Measurements from ENCODE around the gene EPHB2.

EPHB2 gene

DNA sequence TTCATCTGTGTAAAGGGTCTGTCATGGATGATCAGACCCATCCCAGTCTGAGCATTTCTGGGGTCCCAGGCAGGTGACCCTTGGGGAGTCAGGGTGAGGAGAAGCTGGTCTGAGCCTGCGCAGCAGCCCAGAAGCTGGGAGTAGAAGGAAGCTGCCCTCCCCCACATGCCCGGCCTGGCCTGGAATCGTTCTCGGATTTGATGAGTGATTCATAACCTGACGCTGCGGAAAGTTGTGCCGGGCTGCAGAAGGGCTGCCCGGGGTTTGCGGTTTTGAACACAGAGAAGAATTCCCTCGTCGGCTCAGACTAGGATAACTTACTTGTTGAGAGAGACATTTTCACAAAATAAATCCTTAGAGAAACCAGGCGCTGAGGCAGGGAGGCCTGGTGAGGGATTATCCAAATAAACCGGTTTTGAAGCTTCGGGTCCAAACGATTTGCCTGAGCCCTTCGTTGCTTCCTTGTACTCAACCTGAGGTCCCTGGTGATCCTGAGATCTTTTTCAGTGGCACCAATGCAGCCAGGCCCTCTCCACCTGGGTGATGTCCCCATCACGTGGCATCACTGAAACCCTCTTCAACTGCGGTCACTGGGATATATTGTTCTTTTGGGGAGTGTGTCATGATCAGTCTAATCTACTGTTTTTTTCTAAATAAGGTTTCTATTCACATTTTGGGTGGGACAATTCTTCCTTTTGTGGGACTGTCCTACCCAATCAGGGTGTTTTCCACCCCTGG, 29.2 kb downstream of the EPHB2 start:
- Histone ChIP-seq H3K9ac (ENCODE audit: low read length in 2 of 2) (no peak overlapping the region), H3K9me3 (ENCODE audit: control insufficient read depth in 2 of 2, low read length in 2 of 2) (no peaks in the 10 kb centered on the region), H3K4me3 (ENCODE audit: low read length in 2 of 2) (no peak overlapping the region), H3K36me3 (ENCODE audit: control insufficient read depth in 2 of 2, insufficient read depth in 2 of 2, low read length in 2 of 2) (no peaks in the 10 kb centered on the region), H3K4me1 (ENCODE audit: control insufficient read depth, insufficient read depth, low read length) (no peaks in the 10 kb centered on the region), H3K27ac (ENCODE audit: low read length) (no peak overlapping the region), H3K27me3 (ENCODE audit: control insufficient read depth in 1 of 2, insufficient read depth in 2 of 2, low read length in 2 of 2) (peaks cover 0 to 13% of the 10 kb centered on the region in 2 donors)

DNA sequence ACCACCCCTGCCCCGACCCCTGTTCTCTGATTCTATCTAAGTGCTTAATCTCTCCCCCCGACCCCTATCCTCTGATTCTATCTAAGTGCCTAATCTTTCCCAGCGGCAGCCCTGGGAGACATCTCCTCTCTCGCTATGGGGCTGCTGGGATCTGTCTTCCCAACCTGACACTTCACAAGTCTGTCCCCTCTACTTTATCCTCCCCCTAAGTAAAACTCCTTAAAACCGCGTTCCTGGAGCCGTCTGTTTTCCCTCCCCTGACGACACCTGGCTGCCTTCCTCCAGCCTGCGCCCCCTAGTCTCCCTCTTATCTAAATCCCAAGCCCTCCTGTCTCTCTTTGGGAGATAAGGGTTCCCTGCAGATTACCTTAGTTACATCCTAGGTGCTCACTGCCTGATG, 30.5 kb downstream of the EPHB2 start:
- no peaks in the 10 kb centered on the region for H3K36me3 ChIP-seq (ENCODE audit: control insufficient read depth in 2 of 2, insufficient read depth in 2 of 2, low read length in 2 of 2)

DNA sequence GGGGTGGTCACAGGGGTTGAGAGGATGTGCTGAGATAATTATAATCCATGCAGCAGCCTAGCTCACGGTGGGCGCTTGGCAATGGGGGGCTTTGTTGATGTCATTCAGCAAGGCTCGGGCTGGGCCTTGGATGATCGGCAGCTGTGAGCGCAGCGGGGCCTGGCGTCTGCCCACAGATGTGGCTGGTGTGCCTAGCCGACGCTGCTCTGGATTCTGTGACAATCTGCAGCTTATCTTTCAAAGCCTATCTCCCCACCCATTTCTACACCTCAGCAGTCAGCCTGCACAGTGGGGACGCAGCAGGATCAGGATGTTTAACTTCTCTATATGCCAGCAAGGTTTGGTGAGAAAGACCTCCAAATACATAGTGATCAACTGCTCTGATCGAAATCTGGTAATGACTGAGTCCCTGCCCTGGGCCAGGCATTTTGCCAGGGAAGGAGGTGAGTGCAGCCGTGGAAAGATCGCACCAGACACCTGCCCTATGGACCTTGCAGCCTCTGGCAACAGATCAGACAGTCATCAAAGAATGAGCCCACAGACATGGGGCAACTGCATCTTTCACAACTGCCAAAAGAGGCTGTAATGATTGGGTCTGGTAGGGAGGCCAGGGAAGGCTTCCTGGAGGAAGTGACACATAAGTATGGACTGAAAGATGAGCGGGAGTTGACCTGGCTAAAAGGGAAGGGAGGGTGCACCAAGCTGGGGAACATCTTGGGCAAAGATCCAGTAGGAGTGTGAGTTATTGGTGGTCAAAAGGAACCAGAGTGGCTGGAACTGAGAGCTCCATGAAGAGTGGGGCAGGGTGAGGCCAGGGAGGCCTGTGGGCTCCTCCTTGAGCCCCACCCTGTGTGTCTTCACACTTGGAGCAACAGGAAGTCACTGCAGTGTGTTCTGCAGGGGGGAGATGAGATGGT, 35.3 kb downstream of the EPHB2 start:
- Histone ChIP-seq H3K27me3 (ENCODE audit: control insufficient read depth in 1 of 2, insufficient read depth in 2 of 2, low read length in 2 of 2) (peaks cover 0 to 4% of the 10 kb centered on the region in 2 donors), H3K27ac (ENCODE audit: low read length) (no peak overlapping the region), H3K9ac (ENCODE audit: low read length in 2 of 2) (no peak overlapping the region), H3K9me3 (ENCODE audit: control insufficient read depth in 2 of 2, low read length in 2 of 2) (no peaks in the 10 kb centered on the region), H3K4me1 (ENCODE audit: control insufficient read depth, insufficient read depth, low read length) (peaks cover 15% of the 10 kb centered on the region), H3K4me3 (ENCODE audit: low read length in 2 of 2) (no peak overlapping the region), H3K36me3 (ENCODE audit: control insufficient read depth in 2 of 2, insufficient read depth in 2 of 2, low read length in 2 of 2) (no peaks in the 10 kb centered on the region)

More for the DNA sequence above, 30.5 kb downstream of the EPHB2 start:
- no peak overlapping the region for H3K27ac ChIP-seq (ENCODE audit: low read length)
- no peak overlapping the region for H3K4me3 ChIP-seq (ENCODE audit: low read length in 2 of 2)
- peaks cover 0 to 13% of the 10 kb centered on the region in 2 donors for H3K27me3 ChIP-seq (ENCODE audit: control insufficient read depth in 1 of 2, insufficient read depth in 2 of 2, low read length in 2 of 2)
- no peaks in the 10 kb centered on the region for H3K9me3 ChIP-seq (ENCODE audit: control insufficient read depth in 2 of 2, low read length in 2 of 2)
- no peak overlapping the region for H3K9ac ChIP-seq (ENCODE audit: low read length in 2 of 2)
- peaks cover under 1% of the 10 kb centered on the region for H3K4me1 ChIP-seq (ENCODE audit: control insufficient read depth, insufficient read depth, low read length)

GRCh38 chr1:22747021-22747734, 36.5 kb downstream of the EPHB2 start:
- Histone ChIP-seq H3K27me3 (ENCODE audit: control insufficient read depth in 1 of 2, insufficient read depth in 2 of 2, low read length in 2 of 2) (no peaks in the 10 kb centered on the region), H3K27ac (ENCODE audit: low read length) (no peak overlapping the region), H3K36me3 (ENCODE audit: control insufficient read depth in 2 of 2, insufficient read depth in 2 of 2, low read length in 2 of 2) (no peaks in the 10 kb centered on the region), H3K9me3 (ENCODE audit: control insufficient read depth in 2 of 2, low read length in 2 of 2) (no peaks in the 10 kb centered on the region), H3K9ac (ENCODE audit: low read length in 2 of 2) (no peak overlapping the region), H3K4me1 (ENCODE audit: control insufficient read depth, insufficient read depth, low read length) (peaks cover 20% of the 10 kb centered on the region), H3K4me3 (ENCODE audit: low read length in 2 of 2) (no peak overlapping the region)

- Histone ChIP-seq H3K36me3 (ENCODE audit: control insufficient read depth in 2 of 2, insufficient read depth in 2 of 2, low read length in 2 of 2) (no peaks in the 10 kb centered on the region), H3K27ac (ENCODE audit: low read length) (no peak overlapping the region), H3K4me1 (ENCODE audit: control insufficient read depth, insufficient read depth, low read length) (peaks cover 20% of the 10 kb centered on the region), H3K27me3 (ENCODE audit: control insufficient read depth in 1 of 2, insufficient read depth in 2 of 2, low read length in 2 of 2) (no peaks in the 10 kb centered on the region), H3K9ac (ENCODE audit: low read length in 2 of 2) (no peak overlapping the region), H3K4me3 (ENCODE audit: low read length in 2 of 2) (no peak overlapping the region), H3K9me3 (ENCODE audit: control insufficient read depth in 2 of 2, low read length in 2 of 2) (no peaks in the 10 kb centered on the region)
These were observed 37.1 kb downstream of the EPHB2 start for GRCh38 chr1:22747735-22748073.

DNA sequence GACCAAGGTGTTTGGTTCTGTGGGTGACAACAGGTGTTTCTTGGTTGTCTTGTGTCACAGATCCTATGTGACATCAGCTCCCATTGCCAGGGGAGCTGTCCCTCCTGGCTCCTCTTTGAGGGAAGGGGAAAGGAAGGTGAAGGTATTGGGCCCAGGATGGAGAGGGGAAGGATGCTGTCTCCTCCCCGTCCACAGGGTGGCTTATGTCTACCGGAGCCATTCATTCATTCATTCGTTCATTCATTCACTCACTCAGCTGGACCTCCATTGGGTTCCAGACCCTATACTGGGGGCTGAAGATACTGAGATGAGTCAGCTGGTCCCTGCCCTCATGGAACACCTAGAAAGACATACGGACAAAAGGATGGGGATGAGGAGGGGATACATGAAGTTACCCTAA, 38.9 kb downstream of the EPHB2 start:
- no peak overlapping the region for H3K9ac ChIP-seq (ENCODE audit: low read length in 2 of 2)
- H3K9me3 ChIP-seq (ENCODE audit: control insufficient read depth in 2 of 2, low read length in 2 of 2) = no peaks in the 10 kb centered on the region
- H3K4me1 ChIP-seq (ENCODE audit: control insufficient read depth, insufficient read depth, low read length) = peaks cover 22% of the 10 kb centered on the region
- H3K36me3 ChIP-seq (ENCODE audit: control insufficient read depth in 2 of 2, insufficient read depth in 2 of 2, low read length in 2 of 2) = no peaks in the 10 kb centered on the region
- H3K27me3 ChIP-seq (ENCODE audit: control insufficient read depth in 1 of 2, insufficient read depth in 2 of 2, low read length in 2 of 2) = no peaks in the 10 kb centered on the region
- no peak overlapping the region for H3K27ac ChIP-seq (ENCODE audit: low read length)
- no peak overlapping the region for H3K4me3 ChIP-seq (ENCODE audit: low read length in 2 of 2)

DNA sequence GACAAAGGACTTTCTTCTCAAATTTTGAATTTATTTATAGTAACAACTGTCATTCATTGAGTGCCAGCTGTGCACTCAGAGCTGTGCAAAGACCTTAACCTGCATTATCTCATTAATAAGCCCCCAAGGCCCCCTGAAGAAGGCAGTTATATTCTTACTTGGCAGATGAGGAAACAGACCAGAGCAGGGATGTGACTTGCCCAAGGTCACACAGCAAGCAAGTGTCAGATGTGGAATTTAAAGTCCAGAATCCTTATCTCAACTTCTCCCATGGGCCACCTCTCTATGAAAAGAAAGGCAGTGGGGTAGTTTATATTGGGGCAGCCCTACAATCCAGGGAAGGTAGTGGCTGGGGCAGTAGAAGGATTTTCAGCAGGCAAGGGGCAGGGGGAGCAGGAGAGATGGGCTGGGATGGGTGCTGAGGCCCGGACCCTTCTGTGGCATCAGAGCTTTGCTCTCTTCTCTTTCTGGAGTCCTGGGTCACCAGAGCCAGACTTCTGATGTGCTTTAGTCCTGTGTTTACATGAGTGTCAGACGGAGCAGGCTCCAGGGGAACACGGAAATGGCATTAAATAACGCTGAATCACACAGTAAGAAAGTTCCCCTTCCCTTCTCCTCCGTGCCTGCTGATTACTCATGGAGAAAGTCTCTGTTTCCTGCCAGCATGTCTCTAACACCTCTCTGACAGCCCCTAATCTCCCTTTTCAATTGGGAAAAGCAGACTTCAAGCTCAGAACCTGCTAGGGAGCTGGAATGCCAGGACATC, 39.5 kb downstream of the EPHB2 start:
- Histone ChIP-seq H3K9me3 (ENCODE audit: control insufficient read depth in 2 of 2, low read length in 2 of 2) (no peaks in the 10 kb centered on the region), H3K27ac (ENCODE audit: low read length) (peak overlapping the region; percentile 18), H3K9ac (ENCODE audit: low read length in 2 of 2) (peak overlapping the region in 1 of 2 donors; percentile 13), H3K36me3 (ENCODE audit: control insufficient read depth in 2 of 2, insufficient read depth in 2 of 2, low read length in 2 of 2) (no peaks in the 10 kb centered on the region), H3K27me3 (ENCODE audit: control insufficient read depth in 1 of 2, insufficient read depth in 2 of 2, low read length in 2 of 2) (no peaks in the 10 kb centered on the region), H3K4me1 (ENCODE audit: control insufficient read depth, insufficient read depth, low read length) (peaks cover 22% of the 10 kb centered on the region), H3K4me3 (ENCODE audit: low read length in 2 of 2) (no peak overlapping the region)

GRCh38 chr1:22750685-22751051, 40.0 kb downstream of the EPHB2 start:
- H3K36me3 ChIP-seq (ENCODE audit: control insufficient read depth in 2 of 2, insufficient read depth in 2 of 2, low read length in 2 of 2) = no peaks in the 10 kb centered on the region
- H3K4me3 ChIP-seq (ENCODE audit: low read length in 2 of 2) = no peak overlapping the region
- no peaks in the 10 kb centered on the region for H3K9me3 ChIP-seq (ENCODE audit: control insufficient read depth in 2 of 2, low read length in 2 of 2)
- no peak overlapping the region for H3K27ac ChIP-seq (ENCODE audit: low read length)
- H3K4me1 ChIP-seq (ENCODE audit: control insufficient read depth, insufficient read depth, low read length) = peaks cover 22% of the 10 kb centered on the region
- H3K9ac ChIP-seq (ENCODE audit: low read length in 2 of 2) = peak overlapping the region in 1 of 2 donors; percentile 13
- no peaks in the 10 kb centered on the region for H3K27me3 ChIP-seq (ENCODE audit: control insufficient read depth in 1 of 2, insufficient read depth in 2 of 2, low read length in 2 of 2)

- Histone ChIP-seq H3K27me3 (ENCODE audit: control insufficient read depth in 1 of 2, insufficient read depth in 2 of 2, low read length in 2 of 2) (no peaks in the 10 kb centered on the region), H3K27ac (ENCODE audit: low read length) (no peak overlapping the region), H3K4me3 (ENCODE audit: low read length in 2 of 2) (no peak overlapping the region), H3K4me1 (ENCODE audit: control insufficient read depth, insufficient read depth, low read length) (peaks cover 22% of the 10 kb centered on the region), H3K9ac (ENCODE audit: low read length in 2 of 2) (no peak overlapping the region), H3K9me3 (ENCODE audit: control insufficient read depth in 2 of 2, low read length in 2 of 2) (no peaks in the 10 kb centered on the region), H3K36me3 (ENCODE audit: control insufficient read depth in 2 of 2, insufficient read depth in 2 of 2, low read length in 2 of 2) (no peaks in the 10 kb centered on the region)
These were observed 40.5 kb downstream of the EPHB2 start for GRCh38 chr1:22751124-22751531.

DNA sequence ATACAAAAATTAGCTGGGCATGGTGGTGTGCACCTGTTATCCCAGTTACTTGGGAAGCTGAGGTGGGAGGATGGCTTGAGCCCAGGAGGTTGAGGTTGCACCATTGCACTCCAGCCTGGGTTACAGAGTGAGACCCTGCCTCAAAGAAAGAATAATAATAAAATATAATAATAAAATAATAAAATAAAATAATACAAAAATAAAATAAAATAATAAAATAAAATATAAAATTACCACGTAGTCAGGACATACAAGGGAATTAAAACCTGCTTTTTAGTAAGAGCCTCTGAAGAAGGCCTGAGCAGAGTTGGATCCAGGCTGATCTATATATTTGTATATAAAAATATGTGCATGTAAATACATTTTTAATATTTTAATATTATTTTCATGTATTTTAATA, 41.7 kb downstream of the EPHB2 start:
- Histone ChIP-seq H3K4me1 (ENCODE audit: control insufficient read depth, insufficient read depth, low read length) (peaks cover 18% of the 10 kb centered on the region), H3K27me3 (ENCODE audit: control insufficient read depth in 1 of 2, insufficient read depth in 2 of 2, low read length in 2 of 2) (no peaks in the 10 kb centered on the region), H3K27ac (ENCODE audit: low read length) (no peak overlapping the region), H3K9ac (ENCODE audit: low read length in 2 of 2) (no peak overlapping the region), H3K9me3 (ENCODE audit: control insufficient read depth in 2 of 2, low read length in 2 of 2) (no peaks in the 10 kb centered on the region), H3K4me3 (ENCODE audit: low read length in 2 of 2) (no peak overlapping the region), H3K36me3 (ENCODE audit: control insufficient read depth in 2 of 2, insufficient read depth in 2 of 2, low read length in 2 of 2) (no peaks in the 10 kb centered on the region)
